ENCODE data around the gene TK2. TPM values are rescaled to one million over a fixed set of nuclear protein-coding genes. Genes with fewer than 3 reads are reported as not detected.

Gene TK2
- total and polyA plus RNA-seq, 2 experiments from 2014 or later = 27.9 to 57.5 TPM

GRCh38 chr16:66588981-66589713 is 39.2 kb upstream of the TK2 start:
- no peak overlapping the region for H3K9ac ChIP-seq
- no peaks in the 10 kb centered on the region for H4K20me1 ChIP-seq (ENCODE audit: insufficient read depth)
- H3K36me3 ChIP-seq (ENCODE audit: low read depth) = no peaks in the 10 kb centered on the region
- TF ChIP-seq EZH2 (IDR thresholded peaks at IDR 0.05; ENCODE audit: insufficient read depth, poor library complexity, severe bottlenecking) = no peak
- no peak for TF ChIP-seq EZH2phosphoT487 (IDR thresholded peaks at IDR 0.05; ENCODE audit: insufficient read depth, low read depth)
- no peaks in the 10 kb centered on the region for H3K9me3 ChIP-seq (ENCODE audit: low read depth)
- no peak overlapping the region for H3K4me3 ChIP-seq
- H3K79me2 ChIP-seq (ENCODE audit: insufficient read depth) = no peaks in the 10 kb centered on the region
- H2AFZ ChIP-seq = no peak overlapping the region
- H3K9me2 ChIP-seq (ENCODE audit: insufficient read depth) = no peaks in the 10 kb centered on the region
- in situ Hi-C loops (cut with MboI) = no loop called here
- H3K4me1 ChIP-seq (ENCODE audit: insufficient read depth) = no peaks in the 10 kb centered on the region
- DNase-seq = peak; percentile 42
- H3K4me2 ChIP-seq (ENCODE audit: unreplicated experiment) = no peak overlapping the region
- no peaks in the 10 kb centered on the region for H3K27me3 ChIP-seq (replicated peaks; ENCODE audit: insufficient read depth)
- 94 to 97% methylated on average over 7 to 8 of the region's 8 CpGs for WGBS, 2 experiments (ENCODE audit: low coverage in 1 of 2, low lambda C conversion rate in 2 of 2, missing lambda C conversion rate in 2 of 2)
- H3K27ac ChIP-seq = no peak overlapping the region
- H3F3A ChIP-seq (ENCODE audit: insufficient read depth) = no peaks in the 10 kb centered on the region

GRCh38 chr16:66587881-66588600 is 38.1 kb upstream of the TK2 start:
- Histone ChIP-seq H3F3A (ENCODE audit: insufficient read depth) (no peaks in the 10 kb centered on the region), H3K9me3 (ENCODE audit: low read depth) (no peaks in the 10 kb centered on the region), H3K4me3 (0 out of 2 replicates have a peak overlapping the region, but pooled peaks have one; percentile 45), H3K9ac (0 out of 2 replicates have a peak overlapping the region, but pooled peaks have one; percentile 31), H3K4me1 (ENCODE audit: insufficient read depth) (no peaks in the 10 kb centered on the region), H2AFZ (peak overlapping the region; percentile 69), H3K9me2 (ENCODE audit: insufficient read depth) (no peaks in the 10 kb centered on the region), H3K27ac (no peak overlapping the region), H3K79me2 (ENCODE audit: insufficient read depth) (no peaks in the 10 kb centered on the region), H3K36me3 (ENCODE audit: low read depth) (no peaks in the 10 kb centered on the region), H3K27me3 (replicated peaks; ENCODE audit: insufficient read depth) (no peaks in the 10 kb centered on the region), H3K4me2 (ENCODE audit: unreplicated experiment) (peak overlapping the region; percentile 38), H4K20me1 (ENCODE audit: insufficient read depth) (no peaks in the 10 kb centered on the region)
- in situ Hi-C loops (cut with MboI) = no loop called here
- no peak for TF ChIP-seq EZH2phosphoT487 (IDR thresholded peaks at IDR 0.05; ENCODE audit: insufficient read depth, low read depth)
- no peak for TF ChIP-seq EZH2 (IDR thresholded peaks at IDR 0.05; ENCODE audit: insufficient read depth, poor library complexity, severe bottlenecking)
- DNase-seq = no peak
- 52 to 59% methylated on average over 7 of the region's 7 CpGs for WGBS, 2 experiments (ENCODE audit: low coverage in 1 of 2, low lambda C conversion rate in 2 of 2, missing lambda C conversion rate in 2 of 2)

- Histone ChIP-seq H3K9ac (no peak overlapping the region), H3K4me1 (ENCODE audit: insufficient read depth) (peaks cover 14% of the 10 kb centered on the region), H3K9me2 (ENCODE audit: insufficient read depth) (no peaks in the 10 kb centered on the region), H3K9me3 (ENCODE audit: low read depth) (no peaks in the 10 kb centered on the region), H3K4me2 (ENCODE audit: unreplicated experiment) (no peak overlapping the region), H3K36me3 (ENCODE audit: low read depth) (no peaks in the 10 kb centered on the region), H3K79me2 (ENCODE audit: insufficient read depth) (no peaks in the 10 kb centered on the region), H3K4me3 (no peak overlapping the region), H3F3A (ENCODE audit: insufficient read depth) (peaks cover 13% of the 10 kb centered on the region; the same call in 1 of the 2 replicates), H3K27me3 (replicated peaks; ENCODE audit: insufficient read depth) (no peaks in the 10 kb centered on the region), H3K27ac (no peak overlapping the region), H4K20me1 (ENCODE audit: insufficient read depth) (no peaks in the 10 kb centered on the region), H2AFZ (no peak overlapping the region)
- no peak for DNase-seq
- 82 to 86% methylated on average over 9 to 10 of the region's 10 CpGs for WGBS, 2 experiments (ENCODE audit: low coverage in 1 of 2, low lambda C conversion rate in 2 of 2, missing lambda C conversion rate in 2 of 2)
- TF ChIP-seq EZH2 (IDR thresholded peaks at IDR 0.05; ENCODE audit: insufficient read depth, poor library complexity, severe bottlenecking) (no peak), EZH2phosphoT487 (IDR thresholded peaks at IDR 0.05; ENCODE audit: insufficient read depth, low read depth) (no peak)
- in situ Hi-C loops (cut with MboI) = no loop called here
These were observed 35.7 kb upstream of the TK2 start for GRCh38 chr16:66585481-66586239.

GRCh38 chr16:66581246-66581952 is 31.5 kb upstream of the TK2 start:
- H3K9ac ChIP-seq = no peak overlapping the region
- in situ Hi-C loops (cut with MboI) = no loop called here
- H3K4me1 ChIP-seq (ENCODE audit: insufficient read depth) = peaks cover 19% of the 10 kb centered on the region
- no peak for TF ChIP-seq EZH2phosphoT487 (IDR thresholded peaks at IDR 0.05; ENCODE audit: insufficient read depth, low read depth)
- no peak for TF ChIP-seq EZH2 (IDR thresholded peaks at IDR 0.05; ENCODE audit: insufficient read depth, poor library complexity, severe bottlenecking)
- H3K4me3 ChIP-seq = no peak overlapping the region
- no peaks in the 10 kb centered on the region for H4K20me1 ChIP-seq (ENCODE audit: insufficient read depth)
- WGBS, 2 experiments (ENCODE audit: low coverage in 1 of 2, low lambda C conversion rate in 2 of 2, missing lambda C conversion rate in 2 of 2) = 91 to 95% methylated on average over 3 of the region's 3 CpGs
- H3K36me3 ChIP-seq (ENCODE audit: low read depth) = no peaks in the 10 kb centered on the region
- no peak overlapping the region for H2AFZ ChIP-seq
- peak; percentile 48 for DNase-seq
- H3K4me2 ChIP-seq (ENCODE audit: unreplicated experiment) = peak overlapping the region; percentile 5
- H3K9me2 ChIP-seq (ENCODE audit: insufficient read depth) = no peaks in the 10 kb centered on the region
- H3K79me2 ChIP-seq (ENCODE audit: insufficient read depth) = no peaks in the 10 kb centered on the region
- no peaks in the 10 kb centered on the region for H3K9me3 ChIP-seq (ENCODE audit: low read depth)
- peaks cover 21% of the 10 kb centered on the region for H3F3A ChIP-seq (ENCODE audit: insufficient read depth)
- peaks cover 10% of the 10 kb centered on the region for H3K27me3 ChIP-seq (replicated peaks; ENCODE audit: insufficient read depth)
- 0 out of 2 replicates have a peak overlapping the region, but pooled peaks have one; percentile 6 for H3K27ac ChIP-seq

All from GM23248 (cell line).